Fibroblast of gingiva (primary cell): ENCODE results near the gene SLFN12.
"Not testable (repeated sequence)": the region's sequence is repeated elsewhere in the genome, so short reads cannot be mapped to it uniquely, and the experiment has no call there.

ENCODE experiments used
- DNase-seq: peaks from one replicate; pipeline ENCODE4 v3.0.0-alpha.2; 2011; ENCODE audit warnings: low read depth

The SLFN12 gene

GRCh38 chr17:35414247-35414646 lies 18.1 kb downstream of the SLFN12 start:
- DNase-seq = no peak

GRCh38 chr17:35407531-35407930 lies 24.8 kb downstream of the SLFN12 start:
- DNase-seq = no peak

- no peak for DNase-seq
These were observed 25.7 kb downstream of the SLFN12 start for GRCh38 chr17:35406568-35406967.

GRCh38 chr17:35404360-35404759 lies 27.9 kb downstream of the SLFN12 start:
- no peak for DNase-seq

- not testable (repeated sequence) for DNase-seq
These were observed 38.5 kb downstream of the SLFN12 start for GRCh38 chr17:35393783-35394182.

GRCh38 chr17:35390663-35391062 lies 41.6 kb downstream of the SLFN12 start:
- DNase-seq = peak; percentile 26

- DNase-seq = no peak
These were observed 42.1 kb downstream of the SLFN12 start for GRCh38 chr17:35390156-35390555.

GRCh38 chr17:35387496-35387895 lies 44.8 kb downstream of the SLFN12 start:
- no peak for DNase-seq

GRCh38 chr17:35377706-35378105 lies 54.6 kb downstream of the SLFN12 start:
- no peak for DNase-seq

- no peak for DNase-seq
These were observed 55.2 kb downstream of the SLFN12 start for GRCh38 chr17:35377068-35377467.

- peak; percentile 9 for DNase-seq
These were observed 56.1 kb downstream of the SLFN12 start for GRCh38 chr17:35376245-35376644.

GRCh38 chr17:35374766-35375344 lies 57.4 kb downstream of the SLFN12 start:
- no peak for DNase-seq

GRCh38 chr17:35373984-35374765 lies 58.1 kb downstream of the SLFN12 start:
- DNase-seq = peak; percentile 88

GRCh38 chr17:35373534-35373983 lies 58.7 kb downstream of the SLFN12 start, which contains the start of gene SLFN11:
SLFN11 (minus strand) TSS chr17:35373621; CDS start chr17:35363807, 9,814 bp downstream.
- peak; percentile 97 for DNase-seq

- DNase-seq = no peak
These were observed 59.3 kb downstream of the SLFN12 start for GRCh38 chr17:35372846-35373533.

- no peak for DNase-seq
These were observed 60.4 kb downstream of the SLFN12 start for GRCh38 chr17:35371934-35372333.

GRCh38 chr17:35368081-35368830 lies 64.0 kb downstream of the SLFN12 start:
- peak; percentile 18 for DNase-seq

GRCh38 chr17:35361027-35361426 lies 71.3 kb downstream of the SLFN12 start:
- peak; percentile 12 for DNase-seq
